Testis (tissue), 3 donors: Measurements from ENCODE around the gene LRRFIP1. TPM values are rescaled to one million over a fixed set of nuclear protein-coding genes. Genes with fewer than 3 reads are reported as not detected.

Source experiments
- DNase-seq: peaks from one replicate; pipeline ENCODE4 v3.0.0-alpha.2; 2019
- H3K27ac ChIP-seq, 2 donors: fragments of 200-600 bp; sonication (generic); one replicate each; pipeline ENCODE4 v1.5.1; 2019
- H3K27me3 ChIP-seq: fragments of 200-600 bp; sonication (generic); one replicate; pipeline ENCODE4 v1.5.1; 2019
- H3K36me3 ChIP-seq: fragments of 200-600 bp; sonication (generic); one replicate; pipeline ENCODE4 v1.5.1; 2017; ENCODE audit warnings: low read depth; ENCODE audit errors: missing control alignments
- H3K4me1 ChIP-seq: fragments of 200-600 bp; sonication (generic); one replicate; pipeline ENCODE4 v1.5.1; 2019
- H3K4me3 ChIP-seq, 2 donors: fragments of 200-600 bp; sonication (generic); one replicate each; pipeline ENCODE4 v1.5.1; 2017 to 2019
- H3K9me3 ChIP-seq: fragments of 200-600 bp; sonication (generic); one replicate; pipeline ENCODE4 v1.5.1; 2017
- CTCF ChIP-seq, 3 experiments: fragments of 450-650 bp in 2 of 3; fragments of 200-600 bp in 1 of 3; sonication (generic) in 1 of 3; IDR thresholded peaks; one replicate each; pipeline ENCODE4 v1.5.1; 2016 to 2019; ENCODE audit warnings: antibody characterized with exemption in 3 of 3, mild to moderate bottlenecking in 2 of 3, moderate library complexity in 1 of 3
- POLR2A ChIP-seq: fragments of 450-650 bp; IDR thresholded peaks from one replicate; pipeline ENCODE4 v1.6.1; 2017; ENCODE audit warnings: antibody characterized with exemption, mild to moderate bottlenecking, moderate library complexity
- whole genome bisulfite sequencing, 2 donors: methylation state at CpG; one replicate each; pipeline ENCODE4 v1.1.5; 2018; 5-methylcytosine and 5-hydroxymethylcytosine counted together
- intact Hi-C: fragments of 100-400 bp; cut with DNase I; formaldehyde crosslinking; loops from one replicate; pipeline ENCODE4 v1.15.1; 2023; ENCODE audit warnings: low total_unique reads
- polyA plus RNA-seq: library from polyadenylated mRNA; stranded (reverse); fragments of 350-450 nt; fragmentation: Illumina TruSeq; extraction: RNeasy Lipid Tissue Mini Kit (QIAGEN cat#74804); gene quantifications from one replicate; pipeline ENCODE4 v1.2.3, GENCODE V29; 2014; ENCODE audit warnings: low read depth, low replicate concordance; ENCODE audit not compliant: insufficient read depth
- total RNA-seq, 2 donors: library from RNA; depleted of rRNA; stranded (reverse); fragments of >200 nt; gene quantifications; one replicate each; pipeline ENCODE4 v1.2.3, GENCODE V29; 2016

Gene LRRFIP1
- total and polyA plus RNA-seq, 3 donors from 2014 or later: 17.4 to 33.5 (median 25.5) TPM

- Histone ChIP-seq H3K36me3 (no peaks in the 10 kb centered on the region), H3K27ac (no peak overlapping the region), H3K9me3 (no peaks in the 10 kb centered on the region), H3K4me3 (no peak overlapping the region), H3K4me1 (no peaks in the 10 kb centered on the region), H3K27me3 (no peaks in the 10 kb centered on the region)
- TF ChIP-seq CTCF (IDR thresholded peaks at IDR 0.05) (no peak), POLR2A (no peak)
- intact Hi-C loops: no loop called here
- no peak for DNase-seq
- 77 to 95% methylated on average over 3 of the region's 3 CpGs for WGBS, 2 donors
Observed at GRCh38 chr2:237637429-237638135, 10.2 kb downstream of the LRRFIP1 start.

GRCh38 chr2:237638176-237638575 lies 10.8 kb downstream of the LRRFIP1 start:
- no peak for DNase-seq
- intact Hi-C loops: no loop called here
- Histone ChIP-seq H3K36me3 (no peaks in the 10 kb centered on the region), H3K4me1 (no peaks in the 10 kb centered on the region), H3K9me3 (no peaks in the 10 kb centered on the region), H3K27ac (no peak overlapping the region), H3K4me3 (no peak overlapping the region), H3K27me3 (no peaks in the 10 kb centered on the region)
- 87 to 93% methylated on average over 8 of the region's 8 CpGs for WGBS, 2 donors
- TF ChIP-seq POLR2A (no peak), CTCF (IDR thresholded peaks at IDR 0.05) (no peak)

- H3K4me3 ChIP-seq: no peak overlapping the region
- WGBS, 2 donors: 84 to 85% methylated on average over 11 of the region's 11 CpGs
- H3K36me3 ChIP-seq: no peaks in the 10 kb centered on the region
- no peak for TF ChIP-seq POLR2A
- no peak for TF ChIP-seq CTCF (IDR thresholded peaks at IDR 0.05)
- no peaks in the 10 kb centered on the region for H3K4me1 ChIP-seq
- H3K27me3 ChIP-seq: no peaks in the 10 kb centered on the region
- intact Hi-C loops: no loop called here
- no peaks in the 10 kb centered on the region for H3K9me3 ChIP-seq
- DNase-seq: no peak
- no peak overlapping the region for H3K27ac ChIP-seq
Observed at GRCh38 chr2:237639052-237639835, 11.9 kb downstream of the LRRFIP1 start.

GRCh38 chr2:237639836-237640220 lies 12.4 kb downstream of the LRRFIP1 start:
- Histone ChIP-seq H3K9me3 (no peaks in the 10 kb centered on the region), H3K36me3 (no peaks in the 10 kb centered on the region), H3K27ac (no peak overlapping the region), H3K4me3 (no peak overlapping the region), H3K27me3 (no peaks in the 10 kb centered on the region), H3K4me1 (no peaks in the 10 kb centered on the region)
- WGBS, 2 donors: 87 to 97% methylated on average over 6 of the region's 6 CpGs
- no peak for TF ChIP-seq CTCF (IDR thresholded peaks at IDR 0.05)
- TF ChIP-seq POLR2A: no peak
- no peak for DNase-seq
- intact Hi-C loops: no loop called here
